Umbilical cord (tissue), 2 donors: ENCODE results near the gene PSMC1. TPM values are rescaled to one million over a fixed set of nuclear protein-coding genes. Genes with fewer than 3 reads are reported as not detected.

Source experiments
- DNase-seq: peaks from one replicate; pipeline ENCODE4 v3.0.0-alpha.2; 2015; ENCODE audit warnings: low spot score
- total RNA-seq: library from RNA; depleted of rRNA; stranded (reverse); fragments of >200 nt; gene quantifications from one replicate; pipeline ENCODE4 v1.2.3, GENCODE V29; 2014; ENCODE audit warnings: low replicate concordance; ENCODE audit not compliant: insufficient read depth

The PSMC1 gene
- total RNA-seq, 1 donor from 2014 or later, result 34.4 TPM

GRCh38 chr14:90302529-90303303 lies 46.4 kb downstream of the PSMC1 start:
- no peak for DNase-seq

DNA sequence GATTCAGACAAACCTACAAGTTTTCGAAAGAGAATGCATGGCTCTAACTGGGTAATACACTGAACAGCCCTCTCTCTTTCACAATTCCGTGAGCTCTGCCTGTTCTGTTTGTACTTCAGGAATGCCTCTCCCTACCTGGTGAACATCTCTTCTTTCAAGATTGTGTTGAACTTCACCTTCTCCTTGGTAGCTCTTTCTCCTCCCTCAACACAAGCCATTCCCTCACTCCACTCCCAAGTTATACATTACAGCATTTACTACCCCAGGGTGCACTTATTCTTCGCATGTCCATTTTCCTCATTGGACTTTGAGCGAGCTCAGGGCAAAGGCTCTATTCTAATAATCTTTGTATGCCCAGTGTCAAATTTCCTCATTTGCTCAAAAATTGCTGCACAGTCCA lies 47.1 kb downstream of the PSMC1 start:
- DNase-seq, result no peak

- no peak for DNase-seq
These were observed 48.1 kb downstream of the PSMC1 start for GRCh38 chr14:90304502-90304901.

GRCh38 chr14:90305176-90305601 lies 48.8 kb downstream of the PSMC1 start:
- DNase-seq, result no peak

- DNase-seq, result no peak
These were observed 52.2 kb downstream of the PSMC1 start for GRCh38 chr14:90308561-90308960.

DNA sequence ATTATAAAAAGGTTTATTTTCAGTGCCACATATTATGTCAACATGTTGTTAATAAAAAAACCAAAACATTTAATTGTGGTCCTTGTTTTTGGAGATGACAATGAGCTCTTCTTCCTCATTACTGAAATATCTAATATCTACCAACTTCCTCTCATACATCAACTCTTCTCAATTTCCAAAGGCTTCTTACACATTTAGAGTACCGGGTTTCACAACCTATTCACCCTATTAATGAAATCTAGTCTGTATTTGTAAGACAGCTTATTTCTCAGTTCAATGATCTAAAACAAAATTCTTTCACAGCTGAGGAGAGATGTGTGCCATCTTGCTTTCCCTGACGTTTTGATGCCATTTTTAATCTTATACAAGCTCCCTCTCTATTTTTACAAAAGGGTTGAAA lies 60.9 kb downstream of the PSMC1 start:
- DNase-seq, result no peak

GRCh38 chr14:90318016-90318415 lies 61.7 kb downstream of the PSMC1 start:
- DNase-seq, result no peak

DNA sequence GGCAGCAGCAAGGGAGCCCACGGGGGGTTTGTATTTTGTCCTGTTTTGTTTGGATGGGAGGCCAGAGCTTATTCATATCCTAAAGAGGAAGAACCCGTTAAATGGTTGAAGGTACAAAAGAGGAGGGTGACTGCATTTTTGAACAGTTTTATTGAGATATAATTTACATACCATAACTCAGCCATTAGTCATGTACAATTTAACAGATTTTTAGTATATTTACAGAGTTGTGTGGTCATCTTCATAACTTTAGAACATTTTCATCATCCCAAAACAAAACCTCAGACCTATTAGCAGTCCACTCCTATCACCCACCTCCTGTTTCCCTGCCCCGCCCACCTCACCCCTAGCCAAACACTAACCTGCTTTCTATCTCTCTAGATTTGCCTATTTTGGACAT lies 62.8 kb downstream of the PSMC1 start:
- no peak for DNase-seq

- DNase-seq, result no peak
These were observed 63.5 kb downstream of the PSMC1 start for GRCh38 chr14:90319634-90320541.

DNA sequence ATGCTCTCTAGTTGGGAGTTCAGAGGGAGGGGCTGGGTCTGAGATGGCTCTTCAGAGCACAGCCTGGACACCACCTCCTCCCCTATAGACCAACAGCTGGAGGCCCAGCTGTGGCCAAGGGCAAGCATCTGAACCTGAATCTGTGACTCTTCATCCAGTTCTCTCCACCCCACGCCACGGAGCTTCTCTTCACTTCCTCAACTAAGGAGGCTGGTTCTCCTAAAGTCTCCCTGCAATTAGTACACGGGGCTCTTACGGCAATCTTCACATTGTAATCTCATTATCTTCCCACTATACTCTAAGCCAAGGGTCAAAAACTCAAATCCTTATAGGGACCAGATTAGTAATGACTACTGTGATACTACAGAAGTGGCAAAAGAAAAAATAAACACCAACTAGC lies 65.5 kb downstream of the PSMC1 start:
- DNase-seq, result no peak

Other genes starting within 250 kb of the PSMC1 start
- gene KCNK13, start 194.6 kb upstream of the PSMC1 start, total RNA-seq, result 3.6 TPM
- gene NRDE2, start 75.4 kb downstream of the PSMC1 start, total RNA-seq, result 15.6 TPM
- gene CALM1, start 140.5 kb downstream of the PSMC1 start, total RNA-seq, result 202 TPM